ENCODE measurements around the gene CMTM1.
A peak's percentile ranks its signal among the peaks of the same experiment; 100 is the strongest.
"Not testable (repeated sequence)": the region's sequence is repeated elsewhere in the genome, so short reads cannot be mapped to it uniquely, and the experiment has no call there.

CMTM1 gene

GRCh38 chr16:66603537-66604375, 37.5 kb downstream of the CMTM1 start:
- peaks cover 44% of the 10 kb centered on the region for H3K4me1 Mint-ChIP-seq

GRCh38 chr16:66604376-66605176, 38.3 kb downstream of the CMTM1 start, which contains the start of gene CMTM3:
Gene CMTM3, plus strand, starts transcription at chr16:66604704. Its CDS starts 102 bp downstream, at chr16:66604806.
- Mint-ChIP-seq H3K9me3 (peaks cover 8% of the 10 kb centered on the region), H3K27ac (peak within 1 kb of the TSS; percentile 90), H3K4me3 (peak within 1 kb of the TSS; percentile 92), H3K27me3 (no peaks in the 10 kb centered on the region), H3K4me1 (peaks cover 42% of the 10 kb centered on the region), H3K36me3 (ENCODE audit: low read depth) (peaks cover under 1% of the 10 kb centered on the region)
- DNase-seq (peak; percentile 81), ATAC-seq (peak; percentile 51)

More at GRCh38 chr16:66603537-66604375, 37.5 kb downstream of the CMTM1 start:
- peak; percentile 58 for ATAC-seq
- H3K9me3 Mint-ChIP-seq: peaks cover 8% of the 10 kb centered on the region
- H3K27ac Mint-ChIP-seq: peak overlapping the region; percentile 90
- no peaks in the 10 kb centered on the region for H3K36me3 Mint-ChIP-seq (ENCODE audit: low read depth)
- H3K4me3 Mint-ChIP-seq: peak overlapping the region; percentile 92
- no peaks in the 10 kb centered on the region for H3K27me3 Mint-ChIP-seq
- peak; percentile 65 for DNase-seq

- Mint-ChIP-seq H3K36me3 (ENCODE audit: low read depth) (peaks cover 6% of the 10 kb centered on the region), H3K27ac (peak overlapping the region; percentile 79), H3K9me3 (peaks cover 8% of the 10 kb centered on the region), H3K4me3 (peak overlapping the region; percentile 59), H3K4me1 (peaks cover 40% of the 10 kb centered on the region), H3K27me3 (no peaks in the 10 kb centered on the region)
- DNase-seq (peak; percentile 49), ATAC-seq (peak; percentile 4)
Observed at GRCh38 chr16:66605177-66605978, 39.1 kb downstream of the CMTM1 start.

GRCh38 chr16:66605979-66606751, 39.9 kb downstream of the CMTM1 start:
- peaks cover 10% of the 10 kb centered on the region for H3K36me3 Mint-ChIP-seq (ENCODE audit: low read depth)
- H3K27ac Mint-ChIP-seq: peak overlapping the region; percentile 79
- peak overlapping the region; percentile 59 for H3K4me3 Mint-ChIP-seq
- H3K27me3 Mint-ChIP-seq: no peaks in the 10 kb centered on the region
- H3K9me3 Mint-ChIP-seq: peaks cover under 1% of the 10 kb centered on the region
- ATAC-seq: no peak
- DNase-seq: no peak
- peaks cover 40% of the 10 kb centered on the region for H3K4me1 Mint-ChIP-seq

GRCh38 chr16:66608241-66609138, 42.3 kb downstream of the CMTM1 start:
- peaks cover 17% of the 10 kb centered on the region for H3K36me3 Mint-ChIP-seq (ENCODE audit: low read depth)
- H3K4me3 Mint-ChIP-seq: peak overlapping the region; percentile 39
- H3K9me3 Mint-ChIP-seq: no peaks in the 10 kb centered on the region
- no peaks in the 10 kb centered on the region for H3K27me3 Mint-ChIP-seq
- peak overlapping the region; percentile 46 for H3K27ac Mint-ChIP-seq
- DNase-seq: peak; percentile 90
- peak; percentile 65 for ATAC-seq
- H3K4me1 Mint-ChIP-seq: peaks cover 36% of the 10 kb centered on the region

- Mint-ChIP-seq H3K4me3 (no peak overlapping the region), H3K4me1 (peaks cover 29% of the 10 kb centered on the region), H3K9me3 (no peaks in the 10 kb centered on the region), H3K27ac (peak overlapping the region; percentile 46), H3K27me3 (no peaks in the 10 kb centered on the region), H3K36me3 (ENCODE audit: low read depth) (peaks cover 19% of the 10 kb centered on the region)
- DNase-seq (no peak), ATAC-seq (no peak)
Observed at GRCh38 chr16:66609139-66609510, 42.9 kb downstream of the CMTM1 start.

GRCh38 chr16:66610111-66610820, 44.0 kb downstream of the CMTM1 start:
- Mint-ChIP-seq H3K4me1 (peaks cover 27% of the 10 kb centered on the region), H3K36me3 (ENCODE audit: low read depth) (peaks cover 19% of the 10 kb centered on the region), H3K27ac (no peak overlapping the region), H3K4me3 (no peak overlapping the region), H3K9me3 (no peaks in the 10 kb centered on the region), H3K27me3 (no peaks in the 10 kb centered on the region)
- DNase-seq: no peak
- no peak for ATAC-seq

DNA sequence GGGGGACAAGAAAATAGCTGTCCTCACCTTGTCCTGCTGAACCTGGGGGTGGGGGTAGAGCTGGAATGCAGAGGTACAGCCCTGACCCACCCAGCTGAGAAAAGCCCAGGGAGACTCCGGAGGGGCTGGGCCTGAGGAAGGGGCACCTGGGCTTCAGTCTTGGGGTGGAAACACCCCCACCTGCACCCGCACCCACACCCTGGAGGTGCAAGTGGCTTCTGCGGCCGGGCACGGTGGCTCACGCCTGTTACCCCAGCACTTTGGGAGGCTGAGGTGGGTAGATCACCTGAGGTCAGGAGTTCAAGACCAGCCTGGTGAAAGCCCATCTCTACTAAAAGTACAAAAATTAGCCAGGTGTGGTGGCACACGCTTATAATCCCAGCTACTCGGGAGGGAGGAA, 45.7 kb downstream of the CMTM1 start:
- not testable (repeated sequence) for H3K27ac Mint-ChIP-seq

DNA sequence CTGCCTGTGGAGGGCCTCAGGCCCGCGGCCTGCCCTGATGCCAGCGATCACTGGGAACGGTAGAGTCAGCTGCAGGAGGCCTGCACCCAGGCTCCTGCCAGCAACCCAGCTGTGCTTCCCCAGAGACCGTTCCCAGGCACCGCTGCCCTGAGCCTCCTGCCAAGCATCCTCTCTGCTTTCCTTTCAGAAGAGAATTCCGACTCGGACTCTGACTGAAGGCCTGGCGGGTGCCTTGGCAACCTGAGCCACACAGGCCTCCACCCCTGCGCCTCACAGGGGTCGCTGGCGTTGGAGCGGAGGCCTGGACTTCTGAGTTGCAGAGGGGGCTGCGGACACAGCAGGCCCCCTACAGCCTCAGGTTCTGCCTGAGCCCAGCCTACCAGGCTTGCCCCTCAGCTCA, 46.2 kb downstream of the CMTM1 start:
- Mint-ChIP-seq H3K27ac (no peak overlapping the region), H3K36me3 (ENCODE audit: low read depth) (peaks cover 19% of the 10 kb centered on the region), H3K4me3 (no peak overlapping the region), H3K4me1 (peaks cover 14% of the 10 kb centered on the region), H3K9me3 (no peaks in the 10 kb centered on the region), H3K27me3 (no peaks in the 10 kb centered on the region)
- ATAC-seq: no peak
- DNase-seq: no peak

More for the DNA sequence above, 45.7 kb downstream of the CMTM1 start:
- H3K4me3 Mint-ChIP-seq, H3K27me3 Mint-ChIP-seq, H3K9me3 Mint-ChIP-seq, ATAC-seq, DNase-seq: not testable (repeated sequence)
- H3K4me1 Mint-ChIP-seq: peaks cover 19% of the 10 kb centered on the region
- peaks cover 19% of the 10 kb centered on the region for H3K36me3 Mint-ChIP-seq (ENCODE audit: low read depth)

DNA sequence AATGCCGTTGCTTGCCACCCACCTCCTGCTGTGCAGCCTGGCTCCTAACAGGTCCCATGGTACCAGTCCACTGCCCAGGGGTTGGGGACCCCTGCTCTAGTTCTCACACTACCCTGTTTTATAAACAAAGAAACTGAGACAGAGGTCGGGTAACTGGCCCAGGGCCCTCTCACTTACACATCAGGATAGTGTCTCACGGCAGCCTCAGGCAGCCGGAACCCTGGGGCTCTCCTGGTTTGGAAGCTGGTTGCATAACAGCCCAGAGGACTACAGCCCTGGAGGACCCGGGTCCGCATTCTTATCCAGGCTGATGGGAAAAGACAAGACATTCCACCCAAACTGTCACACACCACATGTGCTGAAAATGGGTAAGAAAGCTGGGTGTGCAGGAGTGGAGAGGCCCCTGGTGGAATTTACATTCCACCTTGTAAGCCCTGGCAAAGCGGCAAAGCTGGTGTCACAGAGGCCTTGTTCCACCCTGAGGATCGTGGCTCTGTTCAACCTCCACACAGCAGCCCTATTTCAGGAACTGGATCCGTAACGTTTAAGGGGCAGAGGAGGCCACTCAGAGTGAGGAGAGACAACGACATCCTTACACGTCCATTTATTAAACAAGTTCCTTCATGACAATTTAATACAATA, 48.0 kb downstream of the CMTM1 start:
- Mint-ChIP-seq H3K9me3 (no peaks in the 10 kb centered on the region), H3K27me3 (no peaks in the 10 kb centered on the region), H3K4me1 (peaks cover 2% of the 10 kb centered on the region), H3K36me3 (ENCODE audit: low read depth) (peaks cover 19% of the 10 kb centered on the region), H3K4me3 (no peak overlapping the region), H3K27ac (no peak overlapping the region)
- DNase-seq (no peak), ATAC-seq (no peak)

- no peaks in the 10 kb centered on the region for H3K9me3 Mint-ChIP-seq
- ATAC-seq: no peak
- no peak overlapping the region for H3K4me3 Mint-ChIP-seq
- H3K4me1 Mint-ChIP-seq: peaks cover 8% of the 10 kb centered on the region
- no peak for DNase-seq
- peaks cover 9% of the 10 kb centered on the region for H3K36me3 Mint-ChIP-seq (ENCODE audit: low read depth)
- no peaks in the 10 kb centered on the region for H3K27me3 Mint-ChIP-seq
- no peak overlapping the region for H3K27ac Mint-ChIP-seq
Observed at GRCh38 chr16:66616169-66616568, 49.9 kb downstream of the CMTM1 start.

GRCh38 chr16:66616592-66616991, 50.4 kb downstream of the CMTM1 start:
- no peak for DNase-seq
- Mint-ChIP-seq H3K4me1 (peaks cover 8% of the 10 kb centered on the region), H3K27me3 (no peaks in the 10 kb centered on the region), H3K36me3 (ENCODE audit: low read depth) (peaks cover 8% of the 10 kb centered on the region), H3K4me3 (no peak overlapping the region), H3K27ac (no peak overlapping the region), H3K9me3 (no peaks in the 10 kb centered on the region)
- ATAC-seq: no peak

Data from activated naive CD8-positive, alpha-beta T cell treated with anti-CD3 and anti-CD28 coated beads, Interleukin-2, amount 50 U/mL, for 24 hours (primary cell).